Measurements from ENCODE around the gene NELFE.

NELFE gene

GRCh38 chr6:31927863-31928671 is 30.7 kb downstream of the NELFE start:
- Histone ChIP-seq H3K4me2 (ENCODE audit: low read length) (no peak overlapping the region), H3K4me3 (ENCODE audit: low read length) (no peak overlapping the region), H2AFZ (ENCODE audit: low read depth, low read length) (no peak overlapping the region), H3K36me3 (replicated peaks; ENCODE audit: low read depth, low read length) (no peaks in the 10 kb centered on the region), H3K4me1 (ENCODE audit: low read length) (peaks cover 5% of the 10 kb centered on the region; the same call in 1 of the 2 replicates), H3K9ac (ENCODE audit: low read length) (no peak overlapping the region), H3K79me2 (ENCODE audit: low read length) (no peaks in the 10 kb centered on the region), H3K27ac (ENCODE audit: low read length) (no peak overlapping the region), H3K9me3 (ENCODE audit: insufficient read depth, low read length) (no peaks in the 10 kb centered on the region), H3K27me3 (ENCODE audit: low read depth, low read length) (no peaks in the 10 kb centered on the region), H4K20me1 (ENCODE audit: insufficient read depth, low read length) (no peaks in the 10 kb centered on the region)
- TF ChIP-seq EZH2phosphoT487 (IDR thresholded peaks at IDR 0.05; ENCODE audit: low read depth) = no peak

- no peak within 1 kb of the TSS for H2AFZ ChIP-seq (ENCODE audit: low read depth, low read length)
- H3K9ac ChIP-seq (ENCODE audit: low read length) = no peak within 1 kb of the TSS
- H3K4me3 ChIP-seq (ENCODE audit: low read length) = no peak within 1 kb of the TSS
- peaks cover 5% of the 10 kb centered on the region; the same call in 1 of the 2 replicates for H3K4me1 ChIP-seq (ENCODE audit: low read length)
- H3K36me3 ChIP-seq (replicated peaks; ENCODE audit: low read depth, low read length) = no peaks in the 10 kb centered on the region
- H3K79me2 ChIP-seq (ENCODE audit: low read length) = no peaks in the 10 kb centered on the region
- H3K9me3 ChIP-seq (ENCODE audit: insufficient read depth, low read length) = no peaks in the 10 kb centered on the region
- H4K20me1 ChIP-seq (ENCODE audit: insufficient read depth, low read length) = no peaks in the 10 kb centered on the region
- H3K27me3 ChIP-seq (ENCODE audit: low read depth, low read length) = no peaks in the 10 kb centered on the region
- H3K27ac ChIP-seq (ENCODE audit: low read length) = no peak within 1 kb of the TSS
- TF ChIP-seq CTCF (IDR thresholded peaks at IDR 0.05; ENCODE audit: low read depth, low read length) (no peak), EZH2phosphoT487 (IDR thresholded peaks at IDR 0.05; ENCODE audit: low read depth) (no peak)
- H3K4me2 ChIP-seq (ENCODE audit: low read length) = no peak within 1 kb of the TSS
These were observed 31.4 kb downstream of the NELFE start, which contains the start of gene C2 for GRCh38 chr6:31927242-31927862. Gene C2, plus strand, starts transcription at chr6:31927717. Its CDS starts 36 bp downstream, at chr6:31927753.

DNA sequence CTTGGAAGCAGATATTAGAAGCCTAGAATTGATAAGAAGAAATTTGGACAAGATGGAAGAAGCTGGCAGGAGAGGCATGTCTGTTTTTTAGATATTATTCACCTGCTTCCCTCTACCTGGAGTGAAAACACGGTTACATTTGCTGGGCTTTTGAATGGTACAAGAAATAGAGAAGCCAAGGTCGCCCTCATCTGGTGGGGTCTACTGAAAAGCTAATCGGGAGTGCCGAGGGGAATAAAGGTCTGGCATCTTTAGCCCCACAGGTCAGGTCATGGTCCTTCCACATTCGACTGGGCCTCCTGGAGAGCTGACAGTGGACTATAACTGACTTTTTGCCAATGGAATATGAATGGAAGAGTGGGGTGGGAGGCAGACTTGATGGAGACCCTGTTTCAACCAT is 35.8 kb downstream of the NELFE start:
- peak; percentile 52 for TF ChIP-seq CTCF (IDR thresholded peaks at IDR 0.05; ENCODE audit: low read depth, low read length)
- no peak for TF ChIP-seq EZH2phosphoT487 (IDR thresholded peaks at IDR 0.05; ENCODE audit: low read depth)
- Histone ChIP-seq H2AFZ (ENCODE audit: low read depth, low read length) (no peak overlapping the region), H3K27me3 (ENCODE audit: low read depth, low read length) (no peaks in the 10 kb centered on the region), H3K4me1 (ENCODE audit: low read length) (peaks cover 5% of the 10 kb centered on the region; the same call in 1 of the 2 replicates), H3K79me2 (ENCODE audit: low read length) (no peaks in the 10 kb centered on the region), H3K27ac (ENCODE audit: low read length) (no peak overlapping the region), H3K9ac (ENCODE audit: low read length) (no peak overlapping the region), H3K36me3 (replicated peaks; ENCODE audit: low read depth, low read length) (no peaks in the 10 kb centered on the region), H3K4me2 (ENCODE audit: low read length) (no peak overlapping the region), H3K4me3 (ENCODE audit: low read length) (no peak overlapping the region), H4K20me1 (ENCODE audit: insufficient read depth, low read length) (no peaks in the 10 kb centered on the region), H3K9me3 (ENCODE audit: insufficient read depth, low read length) (no peaks in the 10 kb centered on the region)

DNA sequence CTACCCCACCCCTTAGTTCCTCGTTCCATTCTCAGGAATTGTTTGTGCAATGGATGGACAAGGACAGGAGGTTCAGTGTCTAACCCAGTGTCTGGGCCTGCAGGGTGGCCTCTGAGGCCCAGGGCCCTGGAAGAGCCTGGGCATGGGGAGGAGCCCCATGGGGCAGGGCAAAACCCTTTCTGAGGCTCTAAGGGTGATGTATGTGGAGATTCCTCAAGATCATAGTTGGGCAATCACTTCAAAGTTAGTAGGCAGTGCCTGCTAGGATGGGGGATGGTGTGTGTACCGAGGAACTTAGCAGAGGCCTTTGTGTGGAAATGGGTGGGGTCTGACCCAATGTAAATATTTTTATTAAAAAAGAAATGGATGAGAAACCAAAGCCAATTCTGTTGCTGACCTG is 38.0 kb downstream of the NELFE start:
- Histone ChIP-seq H3K27me3 (ENCODE audit: low read depth, low read length) (no peaks in the 10 kb centered on the region), H3K79me2 (ENCODE audit: low read length) (no peaks in the 10 kb centered on the region), H2AFZ (ENCODE audit: low read depth, low read length) (no peak overlapping the region), H3K9me3 (ENCODE audit: insufficient read depth, low read length) (no peaks in the 10 kb centered on the region), H3K4me3 (ENCODE audit: low read length) (no peak overlapping the region), H3K4me1 (ENCODE audit: low read length) (peaks cover 4% of the 10 kb centered on the region; the same call in 1 of the 2 replicates), H3K4me2 (ENCODE audit: low read length) (no peak overlapping the region), H4K20me1 (ENCODE audit: insufficient read depth, low read length) (no peaks in the 10 kb centered on the region), H3K9ac (ENCODE audit: low read length) (no peak overlapping the region), H3K27ac (ENCODE audit: low read length) (no peak overlapping the region), H3K36me3 (replicated peaks; ENCODE audit: low read depth, low read length) (no peaks in the 10 kb centered on the region)
- TF ChIP-seq CTCF (IDR thresholded peaks at IDR 0.05; ENCODE audit: low read depth, low read length) (no peak), EZH2phosphoT487 (IDR thresholded peaks at IDR 0.05; ENCODE audit: low read depth) (no peak)
